ENCODE measurements around the gene OR9G1. TPM values are rescaled to one million over a fixed set of nuclear protein-coding genes. Genes with fewer than 3 reads are reported as not detected.
"Not testable (repeated sequence)": the region's sequence is repeated elsewhere in the genome, so short reads cannot be mapped to it uniquely, and the experiment has no call there.

Gene OR9G1
- total RNA-seq, 6 experiments from 2014 or later, result not detected

- intact Hi-C loops (cut with DNase I), result no loop called here
- H3K4me3 ChIP-seq, result no peak overlapping the region
- H3K9me3 ChIP-seq, result no peaks in the 10 kb centered on the region
- ATAC-seq (no peak), DNase-seq (no peak)
- WGBS (ENCODE audit: insufficient coverage, low coverage, low lambda C conversion rate, missing lambda C conversion rate), result 43% methylated on average over 1 of the region's 1 CpG
- no peaks in the 10 kb centered on the region for H3K36me3 ChIP-seq
- no peak overlapping the region for H3K27ac ChIP-seq
- no peaks in the 10 kb centered on the region for H3K4me1 ChIP-seq
- TF ChIP-seq CTCF (IDR thresholded peaks at IDR 0.05), result no peak
- no peak for TF ChIP-seq POLR2A (IDR thresholded peaks at IDR 0.05)
- no peaks in the 10 kb centered on the region for H3K27me3 ChIP-seq
Observed at GRCh38 chr11:56688554-56689100, 10.3 kb upstream of the OR9G1 start.

- H3K36me3 ChIP-seq; H3K9me3 ChIP-seq; H3K27me3 ChIP-seq; intact Hi-C loops (cut with DNase I); H3K4me3 ChIP-seq; ATAC-seq; H3K4me1 ChIP-seq; DNase-seq; H3K27ac ChIP-seq: not testable (repeated sequence)
- 66% methylated on average over 3 of the region's 3 CpGs for WGBS (ENCODE audit: insufficient coverage, low coverage, low lambda C conversion rate, missing lambda C conversion rate)
Observed at GRCh38 chr11:56691179-56691578, 7.7 kb upstream of the OR9G1 start.

DNA sequence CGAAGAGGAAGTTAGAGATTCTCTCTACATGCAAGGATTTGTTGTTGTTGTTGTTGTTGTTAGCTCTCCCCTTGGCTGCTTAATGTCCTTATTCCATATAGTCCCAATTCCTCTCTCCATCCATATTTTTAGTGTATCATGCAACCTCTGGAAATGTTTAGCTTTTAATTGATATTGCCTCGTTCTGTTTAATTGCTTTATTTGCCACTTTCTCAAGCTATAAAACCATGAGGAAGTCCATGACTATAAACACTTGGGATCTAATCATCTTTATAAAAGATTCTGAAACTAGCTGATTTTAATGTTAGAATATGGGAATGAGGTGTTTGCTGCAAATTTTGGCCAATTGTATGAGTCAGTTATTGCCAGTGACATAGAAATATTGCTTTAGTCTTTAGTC, 5.5 kb upstream of the OR9G1 start:
- no peaks in the 10 kb centered on the region for H3K4me1 ChIP-seq
- WGBS (ENCODE audit: insufficient coverage, low coverage, low lambda C conversion rate, missing lambda C conversion rate), result 63% methylated on average over 2 of the region's 2 CpGs
- DNase-seq, result no peak
- no peaks in the 10 kb centered on the region for H3K36me3 ChIP-seq
- no peaks in the 10 kb centered on the region for H3K27me3 ChIP-seq
- H3K9me3 ChIP-seq, result no peaks in the 10 kb centered on the region
- TF ChIP-seq POLR2A (IDR thresholded peaks at IDR 0.05) (no peak), CTCF (IDR thresholded peaks at IDR 0.05) (no peak)
- H3K27ac ChIP-seq, result no peak overlapping the region
- intact Hi-C loops (cut with DNase I), result no loop called here
- no peak for ATAC-seq
- H3K4me3 ChIP-seq, result no peak overlapping the region

DNA sequence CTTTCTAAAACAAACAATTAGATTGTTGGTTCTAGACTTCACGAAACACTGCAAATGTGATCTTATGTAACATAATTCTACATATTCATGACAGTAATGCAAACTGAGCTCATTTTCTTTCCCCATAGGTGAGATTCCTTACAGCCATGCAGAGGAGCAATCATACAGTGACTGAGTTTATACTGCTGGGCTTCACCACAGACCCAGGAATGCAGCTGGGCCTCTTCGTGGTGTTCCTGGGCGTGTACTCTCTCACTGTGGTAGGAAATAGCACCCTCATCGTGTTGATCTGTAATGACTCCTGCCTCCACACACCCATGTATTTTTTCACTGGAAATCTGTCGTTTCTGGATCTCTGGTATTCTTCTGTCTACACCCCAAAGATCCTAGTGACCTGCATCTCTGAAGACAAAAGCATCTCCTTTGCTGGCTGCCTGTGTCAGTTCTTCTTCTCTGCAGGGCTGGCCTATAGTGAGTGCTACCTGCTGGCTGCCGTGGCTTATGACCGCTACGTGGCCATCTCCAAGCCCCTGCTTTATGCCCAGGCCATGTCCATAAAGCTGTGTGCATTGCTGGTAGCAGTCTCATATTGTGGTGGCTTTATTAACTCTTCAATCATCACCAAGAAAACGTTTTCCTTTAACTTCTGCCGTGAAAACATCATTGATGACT, 1.5 kb downstream of the OR9G1 start:
- ATAC-seq, result peak in 2 of 4 donors; percentile 32 to 33
- Histone ChIP-seq H3K36me3 (no peaks in the 10 kb centered on the region), H3K4me3 (no peak overlapping the region), H3K27ac (no peak overlapping the region), H3K27me3 (no peaks in the 10 kb centered on the region), H3K4me1 (no peaks in the 10 kb centered on the region), H3K9me3 (no peaks in the 10 kb centered on the region)
- DNase-seq, result no peak
- no peak for TF ChIP-seq POLR2A (IDR thresholded peaks at IDR 0.05)
- TF ChIP-seq CTCF (IDR thresholded peaks at IDR 0.05), result no peak
- intact Hi-C loops (cut with DNase I), result no loop called here
- 35% methylated on average over 10 of the region's 10 CpGs for WGBS (ENCODE audit: insufficient coverage, low coverage, low lambda C conversion rate, missing lambda C conversion rate)

DNA sequence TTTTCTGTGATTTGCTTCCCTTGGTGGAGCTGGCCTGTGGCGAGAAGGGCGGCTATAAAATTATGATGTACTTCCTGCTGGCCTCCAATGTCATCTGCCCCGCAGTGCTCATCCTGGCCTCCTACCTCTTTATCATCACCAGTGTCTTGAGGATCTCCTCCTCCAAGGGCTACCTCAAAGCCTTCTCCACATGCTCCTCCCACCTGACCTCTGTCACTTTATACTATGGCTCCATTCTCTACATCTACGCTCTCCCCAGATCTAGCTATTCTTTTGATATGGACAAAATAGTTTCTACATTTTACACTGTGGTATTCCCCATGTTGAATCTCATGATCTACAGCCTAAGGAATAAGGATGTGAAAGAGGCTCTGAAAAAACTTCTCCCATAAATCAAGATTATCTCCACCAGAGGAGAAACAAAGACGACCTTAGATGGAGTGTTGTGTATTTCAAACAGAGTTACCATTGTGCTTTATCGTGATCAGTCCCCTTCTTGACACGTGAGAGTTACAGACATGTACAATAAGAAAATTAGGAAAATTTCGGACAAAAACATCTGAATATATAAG, 2.1 kb downstream of the OR9G1 start:
- DNase-seq, result no peak
- 37% methylated on average over 8 of the region's 8 CpGs for WGBS (ENCODE audit: insufficient coverage, low coverage, low lambda C conversion rate, missing lambda C conversion rate)

More for the DNA sequence above, 2.1 kb downstream of the OR9G1 start:
- peak in 2 of 4 donors; percentile 16 to 31 for ATAC-seq
- H3K4me1 ChIP-seq, result no peaks in the 10 kb centered on the region
- TF ChIP-seq CTCF (IDR thresholded peaks at IDR 0.05) (no peak), POLR2A (IDR thresholded peaks at IDR 0.05) (no peak)
- no peaks in the 10 kb centered on the region for H3K27me3 ChIP-seq
- H3K27ac ChIP-seq, result no peak overlapping the region
- H3K36me3 ChIP-seq, result no peaks in the 10 kb centered on the region
- intact Hi-C loops (cut with DNase I), result no loop called here
- H3K9me3 ChIP-seq, result no peaks in the 10 kb centered on the region
- H3K4me3 ChIP-seq, result no peak overlapping the region

All from right lobe of liver (tissue), 6 donors.